ENCODE data around the gene IMP4. TPM values are rescaled to one million over a fixed set of nuclear protein-coding genes. Genes with fewer than 3 reads are reported as not detected.
A peak's percentile ranks its signal among the peaks of the same experiment; 100 is the strongest.

IMP4 gene
- total and polyA plus RNA-seq, 2 of the 13 experiments (the other 11 are each of a cell fraction or from before 2014, with no cell fraction given): 142 to 158 TPM

DNA sequence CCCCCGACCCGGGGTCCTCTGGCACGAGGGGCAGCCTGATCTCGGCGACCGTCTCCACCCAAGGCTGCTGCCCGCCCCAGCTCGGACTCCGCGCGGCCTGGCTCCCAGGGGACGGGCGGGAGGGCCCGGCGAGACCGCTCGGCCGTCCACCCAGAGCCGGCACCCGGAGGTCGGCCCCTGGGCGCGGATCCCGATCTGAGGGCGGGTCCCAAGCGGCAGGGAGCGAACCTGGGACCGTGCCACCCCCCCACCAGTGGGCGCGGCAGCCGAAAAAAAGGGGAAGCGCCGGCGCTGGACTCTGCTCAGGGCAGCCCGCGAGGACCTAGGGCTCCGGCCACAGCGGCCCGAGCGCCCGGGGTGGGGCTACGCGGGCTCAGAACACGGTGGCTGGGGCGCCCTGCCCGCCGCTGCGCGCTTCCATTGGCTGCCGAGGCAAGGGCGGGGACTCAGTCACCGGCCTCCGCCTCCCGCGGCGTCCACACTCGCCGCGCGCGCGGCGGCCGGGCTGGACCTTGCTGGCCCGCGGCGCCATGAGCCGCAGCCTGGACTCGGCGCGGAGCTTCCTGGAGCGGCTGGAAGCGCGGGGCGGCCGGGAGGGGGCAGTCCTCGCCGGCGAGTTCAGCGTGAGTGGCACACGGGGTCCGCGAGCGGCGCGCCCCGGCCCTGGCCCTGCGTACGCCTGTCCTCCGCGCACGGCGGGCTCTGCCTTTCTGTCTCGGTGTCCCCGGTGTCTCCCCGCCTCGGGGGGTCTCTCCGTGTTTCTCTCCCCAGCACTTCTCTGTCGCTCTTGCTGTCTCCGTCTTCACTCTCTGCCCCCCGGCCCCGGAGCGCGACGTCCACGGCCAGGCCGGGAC, 13.1 kb downstream of the IMP4 start, which contains the start of gene PTPN18 (continued):
- TF ChIP-seq MAFK (conservative IDR thresholded peaks at IDR 0.05 in 1 of 2, IDR thresholded peaks at IDR 0.05 in 1 of 2; ENCODE audit: low read length in 2 of 2) (no peak), ZNF431 (CRISPR knock-in tag; IDR thresholded peaks at IDR 0.05; ENCODE audit: borderline replicate concordance, low read depth) (peak; percentile 82), ZBTB4 (CRISPR knock-in tag; IDR thresholded peaks at IDR 0.05; ENCODE audit: borderline replicate concordance) (no peak), ZGPAT (CRISPR knock-in tag; IDR thresholded peaks at IDR 0.05) (peak; percentile 48; the same call in 1 of the 2 replicates), SMYD3 (CRISPR knock-in tag; IDR thresholded peaks at IDR 0.05) (no peak), PAX8 (CRISPR knock-in tag; IDR thresholded peaks at IDR 0.05; ENCODE audit: borderline replicate concordance) (no peak), HDAC2 (CRISPR knock-in tag; IDR thresholded peaks at IDR 0.05) (0 out of 2 replicates have a peak, but pooled peaks have one; percentile 11), ZMYM2 (CRISPR knock-in tag; IDR thresholded peaks at IDR 0.05) (no peak), ARHGAP35 (CRISPR knock-in tag; IDR thresholded peaks at IDR 0.05; ENCODE audit: borderline replicate concordance) (peak; percentile 90), ZC3H13 (CRISPR knock-in tag; IDR thresholded peaks at IDR 0.05) (peak; percentile 78; the same call in 1 of the 2 replicates), HNRNPL (IDR thresholded peaks at IDR 0.05; ENCODE audit: low read depth, low read length) (no peak), SIX4 (CRISPR knock-in tag; IDR thresholded peaks at IDR 0.05) (no peak), KLF12 (CRISPR knock-in tag; IDR thresholded peaks at IDR 0.05; ENCODE audit: borderline replicate concordance) (peak; percentile 85; the same call in 1 of the 2 replicates), NCOA5 (CRISPR knock-in tag; IDR thresholded peaks at IDR 0.05) (no peak), SKI (IDR thresholded peaks at IDR 0.05; ENCODE audit: partially characterized antibody) (peak; percentile 68), TAF1 (CRISPR knock-in tag; IDR thresholded peaks at IDR 0.05) (peak; percentile 78), SATB2 (CRISPR knock-in tag; IDR thresholded peaks at IDR 0.05) (peak; percentile 16; the same call in 1 of the 2 replicates)
- TF ChIP-seq, protein P1, sequence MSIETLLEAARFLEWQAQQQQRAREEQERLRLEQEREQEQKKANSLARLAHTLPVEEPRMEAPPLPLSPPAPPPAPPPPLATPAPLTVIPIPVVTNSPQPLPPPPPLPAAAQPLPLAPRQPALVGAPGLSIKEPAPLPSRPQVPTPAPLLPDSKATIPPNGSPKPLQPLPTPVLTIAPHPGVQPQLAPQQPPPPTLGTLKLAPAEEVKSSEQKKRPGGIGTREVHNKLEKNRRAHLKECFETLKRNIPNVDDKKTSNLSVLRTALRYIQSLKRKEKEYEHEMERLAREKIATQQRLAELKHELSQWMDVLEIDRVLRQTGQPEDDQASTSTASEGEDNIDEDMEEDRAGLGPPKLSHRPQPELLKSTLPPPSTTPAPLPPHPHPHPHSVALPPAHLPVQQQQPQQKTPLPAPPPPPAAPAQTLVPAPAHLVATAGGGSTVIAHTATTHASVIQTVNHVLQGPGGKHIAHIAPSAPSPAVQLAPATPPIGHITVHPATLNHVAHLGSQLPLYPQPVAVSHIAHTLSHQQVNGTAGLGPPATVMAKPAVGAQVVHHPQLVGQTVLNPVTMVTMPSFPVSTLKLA (IDR thresholded peaks at IDR 0.05): no peak
- TF ChIP-seq, protein P2, sequence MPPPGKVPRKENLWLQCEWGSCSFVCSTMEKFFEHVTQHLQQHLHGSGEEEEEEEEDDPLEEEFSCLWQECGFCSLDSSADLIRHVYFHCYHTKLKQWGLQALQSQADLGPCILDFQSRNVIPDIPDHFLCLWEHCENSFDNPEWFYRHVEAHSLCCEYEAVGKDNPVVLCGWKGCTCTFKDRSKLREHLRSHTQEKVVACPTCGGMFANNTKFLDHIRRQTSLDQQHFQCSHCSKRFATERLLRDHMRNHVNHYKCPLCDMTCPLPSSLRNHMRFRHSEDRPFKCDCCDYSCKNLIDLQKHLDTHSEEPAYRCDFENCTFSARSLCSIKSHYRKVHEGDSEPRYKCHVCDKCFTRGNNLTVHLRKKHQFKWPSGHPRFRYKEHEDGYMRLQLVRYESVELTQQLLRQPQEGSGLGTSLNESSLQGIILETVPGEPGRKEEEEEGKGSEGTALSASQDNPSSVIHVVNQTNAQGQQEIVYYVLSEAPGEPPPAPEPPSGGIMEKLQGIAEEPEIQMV (CRISPR knock-in tag; IDR thresholded peaks at IDR 0.05; ENCODE audit: low read depth): no peak; the same call in 1 of the 2 replicates
- TF ChIP-seq, protein P3, sequence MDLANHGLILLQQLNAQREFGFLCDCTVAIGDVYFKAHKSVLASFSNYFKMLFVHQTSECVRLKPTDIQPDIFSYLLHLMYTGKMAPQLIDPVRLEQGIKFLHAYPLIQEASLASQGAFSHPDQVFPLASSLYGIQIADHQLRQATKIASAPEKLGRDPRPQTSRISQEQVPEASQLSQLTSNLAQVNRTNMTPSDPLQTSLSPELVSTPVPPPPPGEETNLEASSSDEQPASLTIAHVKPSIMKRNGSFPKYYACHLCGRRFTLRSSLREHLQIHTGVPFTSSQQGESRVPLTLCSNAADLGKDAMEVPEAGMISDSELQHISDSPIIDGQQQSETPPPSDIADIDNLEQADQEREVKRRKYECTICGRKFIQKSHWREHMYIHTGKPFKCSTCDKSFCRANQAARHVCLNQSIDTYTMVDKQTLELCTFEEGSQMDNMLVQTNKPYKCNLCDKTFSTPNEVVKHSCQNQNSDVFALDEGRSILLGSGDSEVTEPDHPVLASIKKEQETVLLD (CRISPR knock-in tag; IDR thresholded peaks at IDR 0.05; ENCODE audit: low read depth): no peak
